G401.6 (cell line): Measurements from ENCODE around the gene OTUD4.
"Not testable (repeated sequence)": the region's sequence is repeated elsewhere in the genome, so short reads cannot be mapped to it uniquely, and the experiment has no call there.

Source experiments
- FAIRE-seq: peaks from 2 replicates; lab custom pipeline; 2012; peaks lifted over from hg19 to GRCh38; lab: Jason Lieb, UNC

Gene OTUD4

GRCh38 chr4:145180298-145181090, at the start of gene OTUD4:
OTUD4 (minus strand) TSS chr4:145180589; CDS start chr4:145179973, 616 bp downstream.
- no peak for FAIRE-seq

- not testable (repeated sequence) for FAIRE-seq
Observed at GRCh38 chr4:145223228-145223627, 42.8 kb upstream of the OTUD4 start.

GRCh38 chr4:145221529-145221928, 41.1 kb upstream of the OTUD4 start:
- not testable (repeated sequence) for FAIRE-seq

GRCh38 chr4:145219090-145219489, 38.7 kb upstream of the OTUD4 start:
- no peak for FAIRE-seq

GRCh38 chr4:145218251-145218650, 37.9 kb upstream of the OTUD4 start:
- FAIRE-seq, result no peak

- no peak for FAIRE-seq
Observed at GRCh38 chr4:145217349-145217748, 37.0 kb upstream of the OTUD4 start.

GRCh38 chr4:145216535-145216934, 36.1 kb upstream of the OTUD4 start:
- peak; percentile 92 for FAIRE-seq

GRCh38 chr4:145213245-145213644, 32.9 kb upstream of the OTUD4 start:
- FAIRE-seq, result no peak

GRCh38 chr4:145207934-145208333, 27.5 kb upstream of the OTUD4 start:
- no peak for FAIRE-seq

- FAIRE-seq, result no peak
Observed at GRCh38 chr4:145203410-145203809, 23.0 kb upstream of the OTUD4 start.

- no peak for FAIRE-seq
Observed at GRCh38 chr4:145200366-145200765, 20.0 kb upstream of the OTUD4 start.

GRCh38 chr4:145199051-145199716, 18.8 kb upstream of the OTUD4 start:
- no peak for FAIRE-seq

GRCh38 chr4:145196747-145197146, 16.4 kb upstream of the OTUD4 start:
- no peak for FAIRE-seq

- no peak for FAIRE-seq
Observed at GRCh38 chr4:145195167-145195952, 15.0 kb upstream of the OTUD4 start.

GRCh38 chr4:145189981-145190380, 9.6 kb upstream of the OTUD4 start:
- FAIRE-seq, result no peak

- FAIRE-seq, result no peak
Observed at GRCh38 chr4:145186729-145187128, 6.3 kb upstream of the OTUD4 start.

GRCh38 chr4:145183581-145183980, 3.2 kb upstream of the OTUD4 start:
- no peak for FAIRE-seq

- no peak for FAIRE-seq
Observed at GRCh38 chr4:145183023-145183422, 2.6 kb upstream of the OTUD4 start.

GRCh38 chr4:145182222-145182621, 1.8 kb upstream of the OTUD4 start:
- FAIRE-seq, result no peak

GRCh38 chr4:145181091-145181501, 707 bp upstream of the OTUD4 start:
- no peak for FAIRE-seq

GRCh38 chr4:145179861-145180297, 510 bp downstream of the OTUD4 start:
- not testable (repeated sequence) for FAIRE-seq

GRCh38 chr4:145179281-145179860, 1.0 kb downstream of the OTUD4 start:
- no peak for FAIRE-seq
